ENCODE results near the gene INSIG1.

Gene INSIG1

DNA sequence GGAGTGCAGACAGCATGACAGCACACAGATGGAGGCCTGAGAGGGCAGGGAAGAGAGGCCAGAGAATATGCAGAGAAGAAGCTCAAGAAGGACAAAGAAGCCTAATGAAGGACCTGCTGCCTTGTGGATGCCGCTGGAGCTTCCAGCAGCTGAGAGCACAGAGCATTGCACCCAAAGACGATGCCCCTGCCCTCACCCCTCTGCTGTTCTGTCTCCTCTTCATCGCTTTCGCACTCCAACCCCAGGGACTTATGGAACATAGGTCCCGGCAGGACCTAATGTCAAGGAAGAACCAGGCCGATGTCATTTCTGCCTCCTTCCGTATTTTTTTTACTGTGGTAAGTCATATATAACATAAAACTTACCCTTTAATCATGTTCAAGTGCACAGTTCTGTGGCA, 12.3 kb upstream of the INSIG1 start:
- DNase-seq (ENCODE audit: low spot score): no peak

DNA sequence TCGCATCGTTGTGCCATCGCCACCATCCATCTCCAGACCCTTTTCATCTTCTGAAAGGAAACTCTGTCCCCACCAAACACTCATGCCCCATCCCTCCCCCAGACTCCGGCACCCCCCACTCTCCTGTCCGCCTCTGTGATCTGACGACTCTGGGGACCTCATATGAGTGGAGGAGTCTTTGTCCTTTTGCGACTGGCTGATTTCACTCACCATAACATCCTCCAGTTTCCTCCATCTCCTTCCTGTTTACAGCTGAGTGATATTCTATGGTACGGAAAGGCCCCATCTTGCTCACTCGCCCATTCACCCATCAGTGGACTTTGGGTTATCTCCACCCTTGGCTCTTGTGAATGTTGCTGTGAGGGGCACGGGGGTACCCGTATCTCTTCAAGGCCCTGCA, 11.8 kb upstream of the INSIG1 start:
- no peak for DNase-seq (ENCODE audit: low spot score)

DNA sequence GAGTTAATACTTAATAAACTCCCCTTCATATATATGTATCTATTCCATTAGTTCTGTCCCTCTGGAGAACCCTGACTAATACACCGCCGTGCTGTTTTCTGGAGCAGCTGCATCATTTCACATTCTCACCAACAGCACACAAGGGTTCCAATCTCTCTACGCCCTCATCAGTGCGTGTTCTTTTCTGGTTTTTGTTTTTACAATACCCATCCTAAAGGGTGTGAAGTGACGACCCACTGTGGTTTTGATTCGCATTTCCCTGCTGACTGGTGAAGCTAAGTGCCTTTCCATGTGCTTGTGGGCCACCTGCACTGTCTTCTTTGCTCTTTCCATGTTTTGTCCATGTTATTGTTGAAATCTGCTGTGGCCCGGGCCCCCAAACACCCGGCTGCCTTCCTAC, 11.0 kb upstream of the INSIG1 start:
- DNase-seq (ENCODE audit: low spot score): no peak

DNA sequence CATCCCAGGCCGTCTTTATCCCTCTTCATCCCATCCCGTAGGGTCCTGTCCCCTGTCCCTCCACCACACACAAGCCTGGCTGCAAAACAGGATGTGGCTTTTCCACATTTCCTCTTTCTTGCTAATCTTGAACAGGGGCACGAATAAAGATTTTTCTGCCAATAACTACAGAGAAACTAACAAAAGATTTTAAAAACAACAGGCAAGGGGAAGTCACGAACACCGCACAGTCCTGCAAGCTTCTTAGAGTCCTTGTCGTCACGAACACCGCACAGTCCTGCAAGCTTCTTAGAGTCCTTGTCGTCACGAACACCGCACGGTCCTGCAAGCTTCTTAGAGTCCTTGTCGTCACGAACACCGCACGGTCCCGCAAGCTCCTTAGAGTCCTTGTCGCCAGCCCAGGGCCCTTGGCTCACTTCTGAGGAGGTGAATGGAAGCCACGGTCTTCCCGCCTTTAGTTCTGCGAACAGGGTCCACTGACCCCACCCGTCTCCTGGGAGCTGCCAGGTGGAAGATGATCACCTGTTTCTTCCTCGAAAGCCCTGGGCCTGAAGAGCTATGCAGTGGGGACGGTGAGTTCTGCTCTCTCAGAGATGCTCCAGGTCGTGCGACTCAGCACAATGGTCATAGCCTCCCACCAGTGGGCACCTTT, 10.3 kb upstream of the INSIG1 start:
- no peak for DNase-seq (ENCODE audit: low spot score)

DNA sequence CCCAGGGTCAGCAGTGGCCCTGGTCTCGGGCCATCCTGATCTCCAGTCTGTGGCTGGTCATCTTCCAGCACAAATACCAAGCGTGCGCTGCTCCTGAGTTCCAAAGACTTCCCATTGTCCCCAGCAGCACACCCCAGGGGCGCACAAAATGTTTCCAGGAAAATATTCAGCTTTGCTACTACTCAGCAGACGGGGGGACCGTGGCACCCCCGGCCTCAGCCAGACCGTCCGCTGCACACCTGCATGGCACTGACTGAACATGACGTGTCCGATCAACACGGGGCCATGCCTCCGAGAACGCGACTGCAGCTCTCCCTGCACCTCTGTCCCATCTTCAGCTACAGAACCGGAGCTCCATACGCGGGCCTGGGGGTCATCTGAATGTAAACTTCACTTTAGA, 9.6 kb upstream of the INSIG1 start:
- DNase-seq (ENCODE audit: low spot score): no peak

DNA sequence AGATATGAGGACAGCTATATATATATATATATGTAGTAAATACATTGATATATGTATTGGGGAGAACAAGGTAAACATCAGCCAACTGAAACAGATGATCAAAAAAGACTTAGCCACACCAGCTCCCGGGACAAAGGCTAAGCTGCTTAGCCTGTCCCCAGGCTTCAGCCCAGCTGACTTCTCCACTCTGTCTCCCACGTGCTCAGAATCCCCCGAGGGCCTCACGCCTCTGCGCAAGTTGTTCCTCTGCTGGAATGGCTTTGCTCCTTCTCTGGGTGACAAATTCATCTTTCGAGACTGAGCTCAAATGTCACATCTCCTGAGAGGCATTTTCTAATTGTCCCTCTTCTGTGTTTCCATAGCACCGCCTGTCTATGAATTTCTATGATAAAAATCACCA, 8.6 kb upstream of the INSIG1 start:
- DNase-seq (ENCODE audit: low spot score): no peak

DNA sequence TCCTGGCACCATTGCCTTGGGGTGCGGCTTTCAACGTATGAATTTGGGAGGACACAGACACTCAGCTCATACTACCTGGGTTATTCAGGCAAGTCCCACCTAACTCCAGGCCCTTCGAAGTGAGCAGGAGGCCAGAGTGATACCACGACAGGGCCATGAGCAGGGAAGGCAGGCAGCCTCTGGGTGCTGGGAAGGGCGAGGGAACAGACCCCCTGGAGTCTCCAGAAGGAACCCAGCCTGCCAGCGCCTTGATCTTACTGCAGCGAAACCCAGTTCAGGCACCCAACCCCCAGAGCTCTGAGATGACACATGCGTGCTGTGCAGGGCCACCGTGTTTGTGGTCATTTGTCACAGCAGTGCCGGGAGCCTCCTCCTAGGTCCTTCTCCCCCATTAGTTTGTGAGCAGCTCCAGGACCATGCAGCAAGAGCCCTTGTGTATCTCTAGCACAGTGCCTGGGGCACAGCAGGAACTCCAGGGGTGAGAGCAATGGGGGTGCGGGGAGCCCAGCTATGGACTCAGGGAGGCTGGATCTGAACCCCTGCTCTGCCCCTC, 7.7 kb upstream of the INSIG1 start:
- DNase-seq (ENCODE audit: low spot score): no peak

DNA sequence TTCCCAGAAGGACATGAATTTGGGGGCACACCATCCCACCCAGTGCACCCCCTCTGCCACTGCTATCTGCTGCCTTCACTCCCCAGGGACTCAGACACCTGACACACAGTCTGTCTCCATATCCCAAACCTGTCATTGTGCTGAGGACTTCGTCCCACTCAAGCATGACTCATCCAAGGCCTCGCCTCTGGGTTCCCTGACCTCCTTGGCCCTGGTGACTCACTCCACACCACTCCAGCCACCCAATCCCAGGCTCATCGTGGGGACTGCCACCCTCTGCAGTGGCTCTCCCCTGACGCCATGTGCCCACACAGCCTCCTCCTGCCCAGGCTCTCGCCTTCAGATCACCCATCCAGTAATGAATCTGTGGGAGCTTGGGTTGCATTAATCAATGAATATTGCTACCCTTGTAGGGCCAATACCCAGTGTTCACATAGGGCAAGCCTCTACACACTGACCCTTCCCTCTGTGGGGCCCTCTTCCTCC, 6.6 kb upstream of the INSIG1 start:
- peak; percentile 77 for DNase-seq (ENCODE audit: low spot score)

DNA sequence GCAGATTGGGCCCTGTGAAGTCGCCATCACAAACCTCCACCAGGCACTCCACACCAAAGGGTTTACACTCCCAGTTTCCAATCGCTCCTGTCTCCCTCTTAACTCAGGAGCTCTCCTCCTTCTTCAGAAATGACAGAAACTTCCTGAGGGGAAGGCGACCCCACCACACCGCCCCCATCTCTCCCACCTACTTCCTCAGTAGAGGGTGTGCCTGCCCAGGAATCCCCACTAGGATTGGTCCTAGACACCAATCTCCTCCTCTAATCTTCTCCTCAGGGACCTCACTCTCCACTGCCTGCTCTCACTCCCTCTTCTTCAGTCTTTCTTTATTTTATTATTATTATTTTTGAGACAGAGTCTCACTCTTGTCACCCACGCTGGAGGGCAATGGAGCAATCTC, 5.9 kb upstream of the INSIG1 start:
- no peak for DNase-seq (ENCODE audit: low spot score)

DNA sequence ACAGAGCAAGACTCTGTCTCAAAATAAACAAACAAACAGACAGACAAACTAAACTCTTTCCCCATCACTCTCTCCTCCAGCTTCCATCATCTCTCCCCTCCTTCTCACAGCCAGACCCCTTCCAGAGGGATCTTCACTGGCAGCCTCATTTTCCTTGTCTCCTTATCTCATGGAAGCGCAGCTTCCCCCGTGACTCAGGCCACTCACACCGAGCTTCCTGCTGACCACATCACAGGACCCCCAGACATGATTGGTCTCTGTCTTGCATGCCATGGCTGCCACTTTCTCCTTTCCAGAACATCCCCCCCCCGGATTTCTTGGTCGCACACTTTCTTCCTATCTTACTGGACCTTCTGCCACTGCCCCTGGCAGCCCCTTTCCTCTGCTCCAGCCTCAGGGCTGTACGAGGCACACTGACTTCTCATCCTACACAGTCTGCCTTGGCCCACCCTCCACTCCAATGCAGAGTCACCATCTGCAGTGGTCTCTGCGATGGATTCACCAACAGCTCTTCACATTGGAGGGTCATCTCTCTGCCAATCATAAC, 4.9 kb upstream of the INSIG1 start:
- no peak for DNase-seq (ENCODE audit: low spot score)

DNA sequence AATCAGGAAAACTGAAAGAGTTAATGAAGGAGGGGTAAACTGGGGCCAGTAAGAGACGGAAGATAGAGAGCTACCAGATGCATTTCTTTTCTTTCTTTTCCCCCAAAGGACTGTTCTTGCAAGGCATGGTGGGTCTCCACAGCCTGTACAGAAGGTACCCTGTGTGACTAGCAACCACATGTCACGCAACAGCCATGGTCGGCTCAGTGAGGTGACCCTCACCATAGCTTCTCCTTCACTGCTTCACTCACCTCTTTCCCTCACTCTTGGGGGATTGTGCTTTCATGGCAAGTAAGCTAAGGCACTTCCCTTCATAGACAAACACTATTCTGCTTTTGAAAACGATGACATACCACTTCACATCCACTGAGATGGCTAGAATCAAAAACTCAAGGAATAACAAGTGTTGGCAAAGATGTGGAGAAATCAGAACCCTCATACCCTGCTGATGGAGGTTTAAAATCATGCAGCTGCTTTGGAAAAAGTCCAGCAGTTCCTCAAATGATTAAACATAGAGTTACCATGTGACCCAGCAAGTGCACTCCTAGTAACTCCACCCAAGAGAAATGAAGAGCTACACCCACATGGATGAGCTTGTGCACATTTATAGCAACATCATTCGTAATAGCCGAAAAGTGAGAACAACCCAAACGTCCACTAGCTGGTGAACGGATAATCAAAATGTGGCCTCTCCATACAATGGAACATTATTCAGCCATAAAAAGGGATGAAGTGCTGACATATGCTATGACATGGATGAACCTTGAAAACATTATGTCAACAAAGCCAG, 3.8 kb upstream of the INSIG1 start:
- no peak for DNase-seq (ENCODE audit: low spot score)

DNA sequence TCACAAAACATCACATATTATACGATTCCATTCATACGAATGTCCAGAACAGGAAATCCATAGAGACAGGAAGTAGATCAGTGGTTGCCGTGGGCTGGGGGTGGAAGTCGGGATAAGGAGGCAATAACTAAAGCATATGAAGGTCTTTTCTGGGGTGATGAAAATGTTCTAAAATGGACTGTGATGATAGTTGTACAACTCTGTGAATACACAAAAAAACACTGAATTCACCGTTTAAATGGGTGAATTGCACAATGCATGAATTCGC, 3.2 kb upstream of the INSIG1 start:
- no peak for DNase-seq (ENCODE audit: low spot score)

DNA sequence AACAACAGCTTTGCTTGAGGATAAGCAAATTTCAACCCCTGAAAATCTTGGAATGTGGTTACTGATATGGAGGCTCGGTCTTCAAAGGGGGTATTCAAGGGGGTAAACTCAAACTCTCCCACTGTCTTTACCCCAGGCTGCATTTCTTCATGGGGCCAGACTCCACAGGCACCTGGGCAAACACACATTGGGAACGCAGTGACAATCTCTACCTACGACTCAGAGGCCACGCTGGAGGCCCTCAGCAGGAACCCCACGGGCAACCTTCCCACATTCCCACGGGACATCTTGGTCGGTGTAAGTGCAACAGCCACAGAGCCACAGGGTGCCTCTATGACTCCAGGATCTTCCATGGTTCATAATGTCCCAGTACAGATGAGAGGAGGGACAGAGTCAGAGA, 2.2 kb upstream of the INSIG1 start:
- DNase-seq (ENCODE audit: low spot score): no peak

DNA sequence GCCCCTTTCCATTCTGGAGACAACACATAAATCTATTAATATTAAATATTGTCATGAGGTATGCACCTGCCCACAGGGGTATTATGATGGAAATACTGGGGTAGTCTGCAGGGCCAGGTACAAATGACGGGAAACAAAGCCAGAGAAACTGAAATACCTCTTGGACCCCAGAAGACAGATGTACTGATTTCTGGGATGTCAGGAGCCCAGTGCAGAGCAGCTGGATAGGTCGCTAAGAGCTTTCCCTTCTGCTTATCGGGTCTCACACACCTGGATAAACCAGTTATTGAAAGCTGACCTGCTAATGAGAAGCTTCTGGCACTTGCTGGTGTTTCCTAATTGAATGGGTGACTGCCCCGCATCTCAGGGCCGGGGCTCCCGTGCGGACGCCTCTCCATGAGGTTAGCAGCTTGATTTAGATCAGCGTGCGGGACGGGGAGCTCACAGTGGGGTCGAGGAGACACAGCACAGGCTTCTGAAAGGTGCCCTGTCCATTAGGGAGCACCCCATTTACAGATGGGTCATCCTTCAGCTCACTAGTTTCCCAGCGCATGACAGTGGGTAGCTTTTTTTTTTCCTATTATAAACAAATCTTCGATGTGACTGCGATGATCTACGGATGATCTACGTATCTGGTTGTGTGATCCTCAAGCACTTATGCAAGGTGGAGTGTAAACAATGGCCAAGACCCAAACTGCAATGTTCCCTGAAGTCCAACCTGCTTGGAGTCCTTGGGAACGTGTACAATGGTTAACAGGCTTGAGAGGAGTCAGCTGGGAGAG, 1.5 kb upstream of the INSIG1 start:
- no peak for DNase-seq (ENCODE audit: low spot score)

DNA sequence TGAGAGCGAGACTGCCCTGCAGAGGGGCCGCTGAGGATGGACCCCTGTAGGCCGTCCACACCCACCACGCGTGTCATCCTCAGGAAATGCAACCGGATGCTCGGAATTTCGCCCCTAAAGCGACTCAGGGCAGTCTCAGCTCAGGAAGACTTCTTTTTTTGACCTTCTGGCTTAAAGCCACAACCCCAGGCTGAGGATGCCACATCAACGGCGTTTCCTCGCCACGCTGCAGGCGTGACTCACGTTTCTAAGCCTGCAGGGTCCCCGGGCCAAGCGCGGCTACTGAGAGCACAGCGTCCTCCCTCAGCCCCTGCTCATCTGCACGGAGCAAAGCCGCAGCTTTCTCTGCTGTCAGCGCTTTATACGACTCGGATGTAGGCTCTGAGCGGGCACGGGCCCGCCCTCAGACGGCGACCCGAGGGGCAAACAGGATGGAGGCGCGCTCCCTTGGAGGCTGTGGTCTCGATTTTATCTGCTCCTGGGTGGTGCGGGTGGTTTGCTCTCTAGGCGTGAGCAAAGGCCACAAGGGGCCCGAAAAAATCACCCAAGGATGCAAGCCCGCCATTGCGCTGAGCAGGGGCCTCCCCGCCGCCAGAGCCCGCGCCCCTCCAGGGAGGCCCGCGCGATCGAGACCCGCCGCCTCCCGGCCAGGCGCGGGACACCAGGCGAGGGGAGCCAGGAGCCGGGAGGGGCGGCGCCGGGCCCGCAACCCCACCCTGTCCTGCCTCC, 726 bp upstream of the INSIG1 start:
- peak; percentile 93 for DNase-seq (ENCODE audit: low spot score)

DNA sequence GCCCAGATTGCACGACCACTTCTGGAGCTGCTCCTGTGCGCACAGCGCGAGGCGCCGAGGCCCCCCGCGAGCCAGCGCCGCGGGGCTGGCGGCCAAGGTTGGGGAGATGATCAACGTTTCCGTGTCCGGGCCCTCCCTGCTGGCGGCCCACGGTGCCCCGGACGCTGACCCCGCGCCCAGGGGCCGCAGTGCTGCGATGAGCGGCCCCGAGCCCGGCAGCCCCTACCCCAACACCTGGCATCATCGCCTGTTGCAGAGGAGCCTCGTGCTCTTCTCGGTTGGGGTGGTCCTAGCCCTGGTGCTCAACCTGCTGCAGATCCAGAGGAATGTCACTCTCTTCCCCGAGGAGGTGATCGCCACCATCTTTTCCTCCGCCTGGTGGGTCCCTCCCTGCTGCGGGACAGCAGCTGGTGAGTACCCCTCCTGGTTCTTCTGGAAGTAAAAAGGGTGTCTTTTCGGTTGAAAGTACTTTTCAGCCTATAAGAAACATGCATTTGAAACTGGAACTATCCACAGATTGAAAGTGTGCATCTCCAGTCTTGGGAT, 683 bp downstream of the INSIG1 start:
- no peak for DNase-seq (ENCODE audit: low spot score)

DNA sequence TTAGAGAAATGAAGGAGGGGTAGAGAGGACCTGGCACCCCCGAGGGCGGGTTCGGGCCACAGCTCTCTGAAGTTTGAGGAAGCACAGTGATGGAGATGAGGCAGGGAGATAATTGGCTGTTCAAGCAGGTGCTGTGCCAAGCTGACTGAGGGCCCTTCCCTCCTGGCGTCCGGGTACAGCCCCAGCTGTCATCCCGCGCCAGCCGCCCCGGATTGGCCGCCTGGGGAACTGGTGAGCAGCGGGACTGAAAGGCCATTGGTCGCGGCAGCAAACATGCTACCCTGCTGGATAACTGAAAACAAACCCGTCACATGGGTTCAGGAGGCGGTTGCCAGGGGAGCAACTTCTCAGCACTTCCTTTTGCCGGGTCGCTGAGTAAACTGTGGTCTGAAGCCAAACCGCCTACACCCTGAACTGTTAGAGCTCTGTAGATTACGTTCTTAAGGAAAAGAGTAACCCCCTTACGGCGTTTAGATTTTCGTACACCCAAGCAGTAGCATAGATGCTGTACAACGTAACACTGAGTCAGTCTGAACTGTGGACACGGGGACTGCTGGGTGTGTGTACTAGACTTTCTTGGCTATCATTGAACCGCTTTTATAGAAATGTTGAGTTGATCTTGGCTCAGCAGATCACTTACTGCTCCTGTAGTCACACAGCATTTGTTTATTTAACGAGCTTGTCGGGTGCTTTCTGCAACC, 1.3 kb downstream of the INSIG1 start:
- peak; percentile 95 for DNase-seq (ENCODE audit: low spot score)

DNA sequence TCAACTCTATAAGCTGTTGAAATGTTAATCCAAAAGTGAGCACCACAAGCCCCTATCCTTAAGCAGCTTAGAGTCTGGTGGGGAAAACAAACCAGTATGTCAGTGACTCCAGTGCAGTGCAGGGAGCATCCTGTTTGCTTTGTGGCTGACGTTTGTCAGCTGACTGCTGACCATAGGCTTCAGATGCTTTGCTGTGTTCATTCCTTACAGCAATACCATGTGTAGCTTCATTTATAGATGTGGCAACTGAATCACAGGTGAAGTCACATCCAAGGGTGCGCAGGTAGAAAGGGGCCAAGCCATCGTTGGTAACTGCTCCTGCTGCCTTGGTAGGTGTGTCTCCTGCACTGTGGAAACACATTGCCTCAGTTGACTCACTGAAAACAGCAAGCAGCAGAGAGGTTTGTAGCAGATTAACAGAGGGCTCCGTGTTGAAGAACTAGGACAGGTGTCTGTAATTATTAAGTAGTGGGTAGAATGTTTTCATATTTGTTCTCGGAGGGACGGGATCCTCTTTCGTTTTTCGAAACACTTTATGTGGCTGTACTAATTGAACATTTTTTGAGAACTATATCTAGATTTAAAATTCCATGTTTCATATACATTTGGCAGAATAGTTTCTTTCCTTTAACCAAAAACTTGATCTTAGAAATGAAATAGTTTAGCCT, 2.0 kb downstream of the INSIG1 start:
- DNase-seq (ENCODE audit: low spot score): no peak

DNA sequence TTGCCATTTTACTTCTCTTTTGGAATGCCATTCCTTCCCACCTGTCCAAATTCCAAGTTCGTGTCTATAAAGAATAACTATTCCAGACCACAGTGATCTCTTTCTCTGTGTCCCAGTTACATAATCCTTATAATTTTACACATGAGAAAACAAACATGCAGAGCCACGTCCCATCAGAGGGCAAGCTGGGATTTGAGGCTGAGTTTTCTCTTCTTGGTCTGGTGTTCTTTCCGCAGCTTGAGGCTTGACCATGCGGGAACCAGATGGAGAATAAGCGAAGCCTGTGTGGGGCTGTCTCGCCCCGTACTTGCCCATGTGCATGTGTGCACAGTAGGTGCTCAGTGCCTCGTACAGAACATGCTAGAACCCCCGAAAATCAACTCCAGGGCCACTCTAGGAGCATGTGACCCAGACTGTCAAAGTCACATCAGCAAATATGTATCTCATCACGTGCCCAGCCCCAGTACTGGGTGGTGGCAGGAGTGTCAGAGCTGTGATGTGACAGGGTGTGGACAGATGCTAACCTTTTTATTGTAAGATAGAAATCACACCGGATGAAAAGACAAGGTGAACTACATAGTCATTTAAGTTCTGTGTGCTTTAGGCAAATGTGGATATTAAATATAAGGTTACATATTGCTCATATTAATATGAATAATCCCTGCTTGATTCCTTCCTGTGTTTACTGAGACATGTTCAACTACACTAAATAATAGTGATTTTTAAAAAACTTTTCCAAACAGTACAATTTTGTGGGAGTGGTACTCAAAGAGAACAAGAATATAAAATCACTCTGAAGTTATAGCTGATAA, 3.2 kb downstream of the INSIG1 start:
- no peak for DNase-seq (ENCODE audit: low spot score)

All from AG20443 (cell line).